ENCODE data around the gene SH3RF3.

DNA sequence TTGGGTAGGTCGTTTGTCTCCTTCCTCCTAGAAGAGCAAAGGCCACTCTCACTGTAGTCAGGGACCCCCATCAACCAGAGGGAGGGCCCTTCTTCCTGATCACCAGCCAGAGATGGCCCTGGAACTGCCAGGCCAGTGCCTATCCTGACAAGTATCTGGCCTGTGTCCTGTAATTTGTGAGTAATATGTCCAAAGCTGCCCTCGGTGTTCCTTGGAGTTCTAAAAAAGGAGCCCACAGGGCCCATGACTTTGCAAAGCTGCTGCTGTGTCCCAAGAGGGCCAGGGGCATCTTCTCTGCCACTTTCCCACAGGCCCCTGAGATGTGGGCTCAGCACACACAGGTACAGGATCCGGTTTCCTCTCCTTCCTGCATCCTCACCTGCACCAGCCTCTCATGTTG is 272.4 kb downstream of the SH3RF3 start:
- TF ChIP-seq, protein P1, sequence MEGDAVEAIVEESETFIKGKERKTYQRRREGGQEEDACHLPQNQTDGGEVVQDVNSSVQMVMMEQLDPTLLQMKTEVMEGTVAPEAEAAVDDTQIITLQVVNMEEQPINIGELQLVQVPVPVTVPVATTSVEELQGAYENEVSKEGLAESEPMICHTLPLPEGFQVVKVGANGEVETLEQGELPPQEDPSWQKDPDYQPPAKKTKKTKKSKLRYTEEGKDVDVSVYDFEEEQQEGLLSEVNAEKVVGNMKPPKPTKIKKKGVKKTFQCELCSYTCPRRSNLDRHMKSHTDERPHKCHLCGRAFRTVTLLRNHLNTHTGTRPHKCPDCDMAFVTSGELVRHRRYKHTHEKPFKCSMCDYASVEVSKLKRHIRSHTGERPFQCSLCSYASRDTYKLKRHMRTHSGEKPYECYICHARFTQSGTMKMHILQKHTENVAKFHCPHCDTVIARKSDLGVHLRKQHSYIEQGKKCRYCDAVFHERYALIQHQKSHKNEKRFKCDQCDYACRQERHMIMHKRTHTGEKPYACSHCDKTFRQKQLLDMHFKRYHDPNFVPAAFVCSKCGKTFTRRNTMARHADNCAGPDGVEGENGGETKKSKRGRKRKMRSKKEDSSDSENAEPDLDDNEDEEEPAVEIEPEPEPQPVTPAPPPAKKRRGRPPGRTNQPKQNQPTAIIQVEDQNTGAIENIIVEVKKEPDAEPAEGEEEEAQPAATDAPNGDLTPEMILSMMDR (IDR thresholded peaks at IDR 0.05; ENCODE audit: low read depth, low read length): no peak
- TF ChIP-seq POLR2A (IDR thresholded peaks at IDR 0.05; ENCODE audit: extremely low read depth, insufficient read length) (no peak), MYC (IDR thresholded peaks at IDR 0.05; ENCODE audit: low read depth, low read length) (no peak)
- TF ChIP-seq, protein P2, sequence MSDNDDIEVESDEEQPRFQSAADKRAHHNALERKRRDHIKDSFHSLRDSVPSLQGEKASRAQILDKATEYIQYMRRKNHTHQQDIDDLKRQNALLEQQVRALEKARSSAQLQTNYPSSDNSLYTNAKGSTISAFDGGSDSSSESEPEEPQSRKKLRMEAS (IDR thresholded peaks at IDR 0.05; ENCODE audit: low read depth, low read length): no peak

All from NB4 (cell line).